ENCODE data around the gene LRP1B.

DNA sequence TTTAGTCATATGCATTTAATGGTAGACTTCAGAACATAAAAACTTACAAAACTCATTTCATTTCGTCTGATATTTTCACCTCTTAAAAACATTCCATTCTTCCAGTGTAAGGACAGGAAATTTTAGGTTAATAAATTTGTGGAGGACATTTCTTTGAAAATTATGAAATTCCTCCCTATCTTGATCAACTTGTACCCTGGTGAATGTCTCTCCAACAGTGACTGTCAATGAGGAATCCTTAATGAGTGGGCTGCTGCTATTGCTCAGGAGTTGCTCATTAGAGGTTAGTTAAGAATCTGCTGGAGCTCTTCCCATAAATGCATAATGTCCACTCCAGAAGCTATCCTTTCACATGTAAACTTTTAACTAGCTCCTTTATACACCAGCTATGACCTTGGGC, 69.1 kb downstream of the LRP1B start:
- TF ChIP-seq SMC3 (IDR thresholded peaks at IDR 0.05; ENCODE audit: low read depth, low read length), result no peak
- TF ChIP-seq CTCF (IDR thresholded peaks at IDR 0.05), result no peak
- TF ChIP-seq JUND (IDR thresholded peaks at IDR 0.05), result no peak
